GM19397 (cell line): ENCODE data around the gene SP140L.
A peak's percentile ranks its signal among the peaks of the same experiment; 100 is the strongest.
"Not testable (repeated sequence)": the region's sequence is repeated elsewhere in the genome, so short reads cannot be mapped to it uniquely, and the experiment has no call there.

Experiments used
- ATAC-seq: cut with Tn5 transposase; IDR thresholded peaks from one replicate; pipeline ENCODE4 v1.9.1; 2021; ENCODE audit warnings: mild to moderate bottlenecking, moderate library complexity; ENCODE audit not compliant: unreplicated experiment

The SP140L gene

GRCh38 chr2:230417436-230417835 lies 90.4 kb downstream of the SP140L start:
- no peak for ATAC-seq

- ATAC-seq, result no peak
Measured at GRCh38 chr2:230418341-230419016, 91.5 kb downstream of the SP140L start.

- ATAC-seq, result no peak
Measured at GRCh38 chr2:230419181-230419580, 92.2 kb downstream of the SP140L start.

- ATAC-seq, result no peak
Measured at GRCh38 chr2:230422149-230422548, 95.2 kb downstream of the SP140L start.

GRCh38 chr2:230423851-230424458 lies 97.0 kb downstream of the SP140L start:
- ATAC-seq, result no peak

GRCh38 chr2:230425377-230425776 lies 98.4 kb downstream of the SP140L start:
- no peak for ATAC-seq

- ATAC-seq, result no peak
Measured at GRCh38 chr2:230429513-230429912, 102.5 kb downstream of the SP140L start.

GRCh38 chr2:230430957-230431910 lies 104.2 kb downstream of the SP140L start:
- ATAC-seq, result no peak

GRCh38 chr2:230434677-230435324 lies 107.8 kb downstream of the SP140L start:
- no peak for ATAC-seq

GRCh38 chr2:230435431-230435830 lies 108.4 kb downstream of the SP140L start:
- ATAC-seq, result no peak

- not testable (repeated sequence) for ATAC-seq
Measured at GRCh38 chr2:230439121-230439520, 112.1 kb downstream of the SP140L start.

GRCh38 chr2:230439590-230439989 lies 112.6 kb downstream of the SP140L start:
- ATAC-seq, result no peak

GRCh38 chr2:230441227-230441897 lies 114.4 kb downstream of the SP140L start:
- peak; percentile 76 for ATAC-seq

- no peak for ATAC-seq
Measured at GRCh38 chr2:230443541-230443940, 116.5 kb downstream of the SP140L start.

GRCh38 chr2:230444832-230445231 lies 117.8 kb downstream of the SP140L start:
- no peak for ATAC-seq

- ATAC-seq, result no peak
Measured at GRCh38 chr2:230447036-230447435, 120.0 kb downstream of the SP140L start.

GRCh38 chr2:230447455-230448451 lies 120.8 kb downstream of the SP140L start:
- peak; percentile 74 for ATAC-seq

- no peak for ATAC-seq
Measured at GRCh38 chr2:230449901-230450467, 123.0 kb downstream of the SP140L start.

- no peak for ATAC-seq
Measured at GRCh38 chr2:230453006-230453405, 126.0 kb downstream of the SP140L start.
